PFSK-1 (cell line): ENCODE data around the gene VWF.

Source experiments
- FOXP2 ChIP-seq: optimal IDR thresholded peaks from 2 replicates; pipeline ENCODE3; 2011; ENCODE audit warnings: borderline replicate concordance, control low read depth, inconsistent platforms; ENCODE audit not compliant: insufficient read depth; ENCODE audit errors: extremely low read length, extremely low read depth
- POLR2AphosphoS5 ChIP-seq: IDR thresholded peaks from 2 replicates; pipeline ENCODE4 v1.6.1; 2012; ENCODE audit warnings: low read depth, mild to moderate bottlenecking, control low read depth, low read length, moderate library complexity
- SIN3A ChIP-seq: IDR thresholded peaks from 2 replicates; pipeline ENCODE4 v1.6.1; 2012; ENCODE audit warnings: mild to moderate bottlenecking, low read length, moderate library complexity, borderline replicate concordance; ENCODE audit not compliant: insufficient read depth
- TAF1 ChIP-seq: IDR thresholded peaks from 2 replicates; pipeline ENCODE4 v1.6.1; 2012; ENCODE audit warnings: low read length, control low read depth, borderline replicate concordance; ENCODE audit not compliant: insufficient read depth
- TF ChIP-seq, protein P1 (sequence below), 2 experiments: IDR thresholded peaks; 2 replicates each; pipeline versions ENCODE4 v1.6.1 to v1.8.0; 2011 to 2012; ENCODE audit warnings: low read depth in 2 of 2, low read length in 2 of 2, control low read depth in 1 of 2, inconsistent platforms in 1 of 2, mild to moderate bottlenecking in 1 of 2, moderate library complexity in 1 of 2; ENCODE audit not compliant: insufficient read depth in 1 of 2

VWF gene

GRCh38 chr12:6114476-6114870, 10.0 kb downstream of the VWF start:
- TF ChIP-seq, protein P1, sequence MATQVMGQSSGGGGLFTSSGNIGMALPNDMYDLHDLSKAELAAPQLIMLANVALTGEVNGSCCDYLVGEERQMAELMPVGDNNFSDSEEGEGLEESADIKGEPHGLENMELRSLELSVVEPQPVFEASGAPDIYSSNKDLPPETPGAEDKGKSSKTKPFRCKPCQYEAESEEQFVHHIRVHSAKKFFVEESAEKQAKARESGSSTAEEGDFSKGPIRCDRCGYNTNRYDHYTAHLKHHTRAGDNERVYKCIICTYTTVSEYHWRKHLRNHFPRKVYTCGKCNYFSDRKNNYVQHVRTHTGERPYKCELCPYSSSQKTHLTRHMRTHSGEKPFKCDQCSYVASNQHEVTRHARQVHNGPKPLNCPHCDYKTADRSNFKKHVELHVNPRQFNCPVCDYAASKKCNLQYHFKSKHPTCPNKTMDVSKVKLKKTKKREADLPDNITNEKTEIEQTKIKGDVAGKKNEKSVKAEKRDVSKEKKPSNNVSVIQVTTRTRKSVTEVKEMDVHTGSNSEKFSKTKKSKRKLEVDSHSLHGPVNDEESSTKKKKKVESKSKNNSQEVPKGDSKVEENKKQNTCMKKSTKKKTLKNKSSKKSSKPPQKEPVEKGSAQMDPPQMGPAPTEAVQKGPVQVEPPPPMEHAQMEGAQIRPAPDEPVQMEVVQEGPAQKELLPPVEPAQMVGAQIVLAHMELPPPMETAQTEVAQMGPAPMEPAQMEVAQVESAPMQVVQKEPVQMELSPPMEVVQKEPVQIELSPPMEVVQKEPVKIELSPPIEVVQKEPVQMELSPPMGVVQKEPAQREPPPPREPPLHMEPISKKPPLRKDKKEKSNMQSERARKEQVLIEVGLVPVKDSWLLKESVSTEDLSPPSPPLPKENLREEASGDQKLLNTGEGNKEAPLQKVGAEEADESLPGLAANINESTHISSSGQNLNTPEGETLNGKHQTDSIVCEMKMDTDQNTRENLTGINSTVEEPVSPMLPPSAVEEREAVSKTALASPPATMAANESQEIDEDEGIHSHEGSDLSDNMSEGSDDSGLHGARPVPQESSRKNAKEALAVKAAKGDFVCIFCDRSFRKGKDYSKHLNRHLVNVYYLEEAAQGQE (IDR thresholded peaks at IDR 0.05; ENCODE audit: insufficient read depth in 1 of 2, low read depth in 2 of 2, low read length in 2 of 2) = no peak
- no peak for TF ChIP-seq TAF1
- no peak for TF ChIP-seq SIN3A
- no peak for TF ChIP-seq POLR2AphosphoS5
- TF ChIP-seq FOXP2 = no peak

GRCh38 chr12:6113691-6114475, 10.6 kb downstream of the VWF start:
- no peak for TF ChIP-seq TAF1
- no peak for TF ChIP-seq POLR2AphosphoS5
- TF ChIP-seq, protein P1 (IDR thresholded peaks at IDR 0.05; ENCODE audit: insufficient read depth in 1 of 2, low read depth in 2 of 2, low read length in 2 of 2) = no peak
- TF ChIP-seq SIN3A = no peak
- no peak for TF ChIP-seq FOXP2

GRCh38 chr12:6112004-6112403, 12.5 kb downstream of the VWF start:
- TF ChIP-seq, protein P1 (IDR thresholded peaks at IDR 0.05; ENCODE audit: insufficient read depth in 1 of 2, low read depth in 2 of 2, low read length in 2 of 2) = no peak
- TF ChIP-seq FOXP2 (no peak), TAF1 (no peak), SIN3A (no peak), POLR2AphosphoS5 (no peak)

DNA sequence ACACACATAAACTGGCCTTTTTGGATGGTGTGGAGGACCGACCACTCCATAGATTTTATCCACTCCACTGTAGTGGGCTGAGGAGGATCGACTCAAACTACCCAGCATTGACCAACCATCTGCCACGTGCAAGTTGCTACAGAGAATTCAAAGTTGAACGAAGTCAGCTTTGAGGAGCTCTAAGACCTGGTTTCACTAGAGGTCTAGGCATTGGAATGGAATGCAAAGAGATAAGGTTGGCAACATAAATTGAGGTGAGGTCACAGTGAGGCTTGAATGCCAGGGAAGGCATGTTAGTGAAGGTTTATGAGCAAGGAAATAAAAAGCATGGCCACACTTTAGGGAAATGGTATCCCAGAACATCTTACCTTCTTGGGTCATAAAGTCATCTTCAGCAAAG, 14.5 kb downstream of the VWF start:
- TF ChIP-seq, protein P1 (IDR thresholded peaks at IDR 0.05; ENCODE audit: insufficient read depth in 1 of 2, low read depth in 2 of 2, low read length in 2 of 2) = no peak
- no peak for TF ChIP-seq FOXP2
- TF ChIP-seq POLR2AphosphoS5 = no peak
- no peak for TF ChIP-seq TAF1
- no peak for TF ChIP-seq SIN3A

GRCh38 chr12:6106218-6106617, 18.3 kb downstream of the VWF start:
- TF ChIP-seq FOXP2 (no peak), TAF1 (no peak)
- TF ChIP-seq, protein P1 (IDR thresholded peaks at IDR 0.05; ENCODE audit: insufficient read depth in 1 of 2, low read depth in 2 of 2, low read length in 2 of 2) = no peak
